A549 (cell line): Measurements from ENCODE around the gene BCL2L1. TPM values are rescaled to one million over a fixed set of nuclear protein-coding genes. Genes with fewer than 3 reads are reported as not detected.

Experiments used
- ATAC-seq, 2 experiments: fragments of 200-7000 bp in 1 of 2; fragments of >200 bp in 1 of 2; cut with Nextera tagmentation in 1 of 2; cut with Tn5 transposase in 1 of 2; 3 replicates each; pipeline versions ENCODE4 v1.8.0 to v1.9.1; 2018 to 2020; ENCODE audit warnings: mild to moderate bottlenecking in 1 of 2, moderate library complexity in 1 of 2
- CTCF ChIA-PET: fragments of 300-600 bp; sonication (Branson Sonifier 250); formaldehyde crosslinking; extraction: SDS; loops from one replicate; lab custom pipeline; 2021; ENCODE audit warnings: antibody characterized with exemption, inconsistent platforms; lab: Yijun Ruan, JAX
- POLR2A ChIA-PET: fragments of 350-600 bp; formaldehyde crosslinking; extraction: SDS; loops from one replicate; lab custom pipeline; 2021; ENCODE audit warnings: antibody characterized with exemption, inconsistent platforms; lab: Yijun Ruan, JAX
- DNase-seq, 2 experiments: peaks; one replicate each; pipeline versions ENCODE4 v3.0.0 to v3.0.0-alpha.2; 2011 to 2016; ENCODE audit warnings: low read depth in 1 of 2, low spot score in 1 of 2
- FAIRE-seq: peaks from 2 replicates; lab custom pipeline; 2011; peaks lifted over from hg19 to GRCh38; lab: Jason Lieb, UNC
- H3K27ac ChIP-seq, 2 experiments: fragments of >200 bp; sonication (Bioruptor Twin); formaldehyde crosslinking; 3 replicates each; pipeline ENCODE4 v1.5.1; 2016 to 2017
- H3K4me1 ChIP-seq: fragments of >200 bp; sonication (Bioruptor Twin); formaldehyde crosslinking; 3 replicates; pipeline ENCODE4 v1.6.1; 2016
- H3K4me2 ChIP-seq: fragments of >200 bp; sonication (Bioruptor Twin); formaldehyde crosslinking; 3 replicates; pipeline ENCODE4 v1.6.1; 2016
- H3K4me3 ChIP-seq: fragments of >200 bp; sonication (Bioruptor Twin); formaldehyde crosslinking; 3 replicates; pipeline ENCODE4 v1.5.1; 2016
- H3K9me3 ChIP-seq: fragments of >200 bp; sonication (Bioruptor Twin); formaldehyde crosslinking; 3 replicates; pipeline ENCODE4 v1.6.1; 2016
- BHLHE40 ChIP-seq: IDR thresholded peaks from 2 replicates; pipeline ENCODE4 v1.6.1; 2012; ENCODE audit warnings: low read depth, low read length, inconsistent platforms
- CBX8 ChIP-seq: fragments of 200-600 bp; sonication (generic); IDR thresholded peaks from 2 replicates; pipeline ENCODE4 v1.6.1; 2016
- CHD4 ChIP-seq: fragments of 200-600 bp; sonication (generic); IDR thresholded peaks from 2 replicates; pipeline ENCODE4 v1.6.1; 2016; ENCODE audit warnings: antibody characterized with exemption, mild to moderate bottlenecking, borderline replicate concordance
- HDAC2 ChIP-seq: fragments of 200-600 bp; sonication (generic); IDR thresholded peaks from 2 replicates; pipeline ENCODE4 v1.6.1; 2016
- HEYL ChIP-seq: fragments of 250-450 bp; sonication (Bioruptor Pico); IDR thresholded peaks from 2 replicates; pipeline ENCODE4 v1.8.0; 2021; ENCODE audit warnings: mild to moderate bottlenecking, moderate library complexity
- JUNB ChIP-seq: fragments of >200 bp; sonication (Bioruptor Twin); formaldehyde crosslinking; IDR thresholded peaks from 2 replicates; pipeline ENCODE4 v1.6.1; 2016
- MAFK ChIP-seq: fragments of 450-650 bp; IDR thresholded peaks from 2 replicates; pipeline ENCODE4 v1.6.1; 2014; ENCODE audit not compliant: partially characterized antibody
- MYC ChIP-seq: IDR thresholded peaks from 2 replicates; pipeline ENCODE4 v1.6.1; 2012; ENCODE audit warnings: mild to moderate bottlenecking, inconsistent platforms, low read length, improper control_type of control experiment, borderline replicate concordance
- NPAS2 ChIP-seq: fragments of 250-450 bp; sonication (Bioruptor Pico); IDR thresholded peaks from 2 replicates; pipeline ENCODE4 v1.8.0; 2022; ENCODE audit warnings: mild to moderate bottlenecking, moderate library complexity, borderline replicate concordance
- PHF8 ChIP-seq: fragments of 200-600 bp; sonication (generic); IDR thresholded peaks from 2 replicates; pipeline ENCODE4 v1.6.1; 2016; ENCODE audit warnings: low read depth, mild to moderate bottlenecking, antibody characterized with exemption, moderate library complexity, borderline replicate concordance
- POLR2A ChIP-seq: IDR thresholded peaks from 2 replicates; pipeline ENCODE4 v1.6.1; 2012; ENCODE audit warnings: mild to moderate bottlenecking, low read length
- RAD21 ChIP-seq, 2 experiments: fragments of >200 bp in 1 of 2; sonication (Bioruptor Twin) in 1 of 2; formaldehyde crosslinking in 1 of 2; IDR thresholded peaks in 1 of 2; conservative IDR thresholded peaks in 1 of 2; 2 replicates in 1 of 2; 3 replicates in 1 of 2; pipeline ENCODE4 v1.6.1; 2012 to 2018; ENCODE audit warnings: inconsistent platforms in 1 of 2
- RCOR1 ChIP-seq: fragments of 150-350 bp; IDR thresholded peaks from 2 replicates; pipeline ENCODE4 v1.6.1; 2014; ENCODE audit warnings: antibody characterized with exemption, low read length, low read depth
- SMC3 ChIP-seq: fragments of >200 bp; sonication (Bioruptor Twin); formaldehyde crosslinking; IDR thresholded peaks from 3 replicates; pipeline ENCODE4 v1.6.1; 2018; ENCODE audit warnings: inconsistent platforms
- ZNF302 ChIP-seq: fragments of 250-450 bp; sonication (Bioruptor Pico); IDR thresholded peaks from 2 replicates; pipeline ENCODE4 v1.9.0; 2021; ENCODE audit warnings: inconsistent platforms, mild to moderate bottlenecking, moderate library complexity
- WGBS: methylation state at CpG from one replicate; pipeline ENCODE4 v1.1.6; 2017; ENCODE audit errors: missing lambda C conversion rate; 5-methylcytosine and 5-hydroxymethylcytosine counted together
- polyA plus RNA-seq, 4 experiments: library from polyadenylated mRNA; depleted of rRNA in 3 of 4; stranded (reverse); fragments of >200 nt; fragmentation: RNase III in 1 of 4; extraction: RNeasy Plus Mini Kit Qiagen cat#74134 plus additional on column Dnase treatment in 1 of 4; gene quantifications; 2 replicates in 3 of 4; 3 replicates in 1 of 4; pipeline ENCODE4 v1.2.3, GENCODE V29; 2011 to 2017
- TF ChIP-seq, protein P1 (sequence below): IDR thresholded peaks from 2 replicates; pipeline ENCODE4 v1.6.1; 2012
- TF ChIP-seq, protein P2 (sequence below): fragments of 150-350 bp; IDR thresholded peaks from 2 replicates; pipeline ENCODE4 v1.6.1; 2014; ENCODE audit warnings: low read depth, mild to moderate bottlenecking, low read length
- TF ChIP-seq, protein P3 (sequence below): IDR thresholded peaks from 2 replicates; pipeline ENCODE4 v1.6.1; 2012; ENCODE audit warnings: low read depth, borderline replicate concordance
- TF ChIP-seq, protein P4 (sequence below): fragments of 450-650 bp; IDR thresholded peaks from 2 replicates; pipeline ENCODE4 v1.6.1; 2014; ENCODE audit warnings: antibody characterized with exemption
- TF ChIP-seq, protein P5 (sequence below): fragments of 250-450 bp; sonication (Bioruptor Pico); IDR thresholded peaks from 2 replicates; pipeline ENCODE4 v1.5.0; 2021; ENCODE audit warnings: mild to moderate bottlenecking, moderate library complexity, borderline replicate concordance
- TF ChIP-seq, protein P6 (sequence below): fragments of 200-600 bp; sonication (generic); IDR thresholded peaks from 2 replicates; pipeline ENCODE4 v1.6.1; 2016; ENCODE audit warnings: antibody characterized with exemption, mild to moderate bottlenecking, moderate library complexity

Gene BCL2L1
- polyA plus RNA-seq, 2 of the 4 experiments (the other 2 are of a cell fraction), result 154 to 178 TPM

DNA sequence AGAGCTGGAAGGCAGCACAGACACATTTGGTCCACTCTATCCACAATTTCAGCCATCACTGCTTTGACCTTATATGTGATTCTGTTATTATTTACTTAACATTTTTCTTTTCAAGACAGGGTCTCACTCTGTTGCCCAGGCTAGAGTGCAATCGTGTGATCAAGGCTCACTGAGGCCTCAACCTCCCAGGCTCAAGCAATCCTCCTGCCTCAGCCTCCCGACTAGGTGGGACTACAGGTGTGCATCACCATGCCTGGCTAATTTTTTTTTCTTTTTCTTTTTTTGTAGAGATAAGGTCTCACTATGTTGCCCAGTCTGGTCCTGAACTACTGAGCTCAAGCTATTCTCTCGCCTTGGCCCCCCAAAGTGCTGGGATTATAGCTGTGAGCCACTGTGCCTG lies 40.3 kb downstream of the BCL2L1 start:
- Histone ChIP-seq H3K9me3 (no peaks in the 10 kb centered on the region), H3K27ac (peak overlapping the region in 1 of 2 experiments; percentile 75; a peak in 3 of 6 replicates), H3K4me3 (no peak overlapping the region), H3K4me2 (no peak overlapping the region), H3K4me1 (peaks cover 99% of the 10 kb centered on the region)
- TF ChIP-seq, protein P1, sequence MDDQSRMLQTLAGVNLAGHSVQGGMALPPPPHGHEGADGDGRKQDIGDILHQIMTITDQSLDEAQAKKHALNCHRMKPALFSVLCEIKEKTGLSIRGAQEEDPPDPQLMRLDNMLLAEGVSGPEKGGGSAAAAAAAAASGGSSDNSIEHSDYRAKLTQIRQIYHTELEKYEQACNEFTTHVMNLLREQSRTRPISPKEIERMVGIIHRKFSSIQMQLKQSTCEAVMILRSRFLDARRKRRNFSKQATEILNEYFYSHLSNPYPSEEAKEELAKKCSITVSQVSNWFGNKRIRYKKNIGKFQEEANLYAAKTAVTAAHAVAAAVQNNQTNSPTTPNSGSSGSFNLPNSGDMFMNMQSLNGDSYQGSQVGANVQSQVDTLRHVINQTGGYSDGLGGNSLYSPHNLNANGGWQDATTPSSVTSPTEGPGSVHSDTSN, result no peak
- TF ChIP-seq JUNB, result no peak
- no peak for TF ChIP-seq POLR2A
- TF ChIP-seq HEYL (CRISPR knock-in tag), result no peak
- no peak for TF ChIP-seq SMC3
- no peak for TF ChIP-seq NPAS2 (CRISPR knock-in tag)
- TF ChIP-seq MAFK, result no peak
- TF ChIP-seq, protein P2, sequence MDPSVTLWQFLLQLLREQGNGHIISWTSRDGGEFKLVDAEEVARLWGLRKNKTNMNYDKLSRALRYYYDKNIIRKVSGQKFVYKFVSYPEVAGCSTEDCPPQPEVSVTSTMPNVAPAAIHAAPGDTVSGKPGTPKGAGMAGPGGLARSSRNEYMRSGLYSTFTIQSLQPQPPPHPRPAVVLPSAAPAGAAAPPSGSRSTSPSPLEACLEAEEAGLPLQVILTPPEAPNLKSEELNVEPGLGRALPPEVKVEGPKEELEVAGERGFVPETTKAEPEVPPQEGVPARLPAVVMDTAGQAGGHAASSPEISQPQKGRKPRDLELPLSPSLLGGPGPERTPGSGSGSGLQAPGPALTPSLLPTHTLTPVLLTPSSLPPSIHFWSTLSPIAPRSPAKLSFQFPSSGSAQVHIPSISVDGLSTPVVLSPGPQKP, result no peak
- TF ChIP-seq PHF8, result no peak
- no peak for TF ChIP-seq CHD4
- TF ChIP-seq, protein P3, sequence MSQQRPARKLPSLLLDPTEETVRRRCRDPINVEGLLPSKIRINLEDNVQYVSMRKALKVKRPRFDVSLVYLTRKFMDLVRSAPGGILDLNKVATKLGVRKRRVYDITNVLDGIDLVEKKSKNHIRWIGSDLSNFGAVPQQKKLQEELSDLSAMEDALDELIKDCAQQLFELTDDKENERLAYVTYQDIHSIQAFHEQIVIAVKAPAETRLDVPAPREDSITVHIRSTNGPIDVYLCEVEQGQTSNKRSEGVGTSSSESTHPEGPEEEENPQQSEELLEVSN, result no peak
- TF ChIP-seq RCOR1, result no peak
- FAIRE-seq (no peak), ATAC-seq (no peak), DNase-seq (no peak)
- POLR2A ChIA-PET, result no interaction called here
- WGBS, result 92% methylated on average over 3 of the region's 3 CpGs
- CTCF ChIA-PET, result interaction anchor here (1.7 to 5.1 kb wide), 5 partner anchors 12 to 48 kb away, joined by 5 to 37 read pairs (median 7); partner anchors contain the start of gene BCL2L1

DNA sequence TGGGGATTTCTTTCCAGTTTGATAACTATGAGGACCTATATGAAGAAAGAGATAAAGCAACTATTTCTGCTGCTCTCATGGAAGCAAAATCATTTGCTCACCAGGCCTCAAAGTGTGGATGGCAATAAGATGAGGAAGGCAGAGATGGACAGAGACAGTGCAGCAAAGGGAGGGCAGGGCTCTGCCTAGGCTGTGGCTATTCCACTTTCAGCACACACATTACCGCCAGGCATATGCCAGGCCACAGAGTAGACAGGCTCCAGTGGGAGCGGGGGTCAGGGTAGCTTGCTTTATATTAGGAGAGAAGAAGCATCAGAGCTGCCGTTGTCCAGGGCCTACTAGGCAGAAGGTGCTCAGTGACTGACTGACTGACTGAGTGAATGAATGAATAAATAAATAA lies 40.9 kb downstream of the BCL2L1 start:
- ChIA-PET CTCF (interaction anchor here (1.7 to 5.1 kb wide), 6 partner anchors 13 to 47 kb away, joined by 5 to 37 read pairs (median 10); partner anchors contain the start of gene BCL2L1), POLR2A (no interaction called here)
- Histone ChIP-seq H3K4me2 (no peak overlapping the region; the same call in 2 of the 3 replicates), H3K27ac (peak overlapping the region; percentile 32 to 75; a peak in 4 of 6 replicates), H3K4me1 (peaks cover 99% of the 10 kb centered on the region), H3K4me3 (no peak overlapping the region), H3K9me3 (no peaks in the 10 kb centered on the region)
- TF ChIP-seq POLR2A (no peak), CBX8 (no peak)
- ATAC-seq (0 out of 6 replicates have a peak, but pooled peaks of 1 of the 2 experiments have one; percentile 7), DNase-seq (no peak), FAIRE-seq (no peak)
- 80% methylated on average over 3 of the region's 3 CpGs for WGBS

DNA sequence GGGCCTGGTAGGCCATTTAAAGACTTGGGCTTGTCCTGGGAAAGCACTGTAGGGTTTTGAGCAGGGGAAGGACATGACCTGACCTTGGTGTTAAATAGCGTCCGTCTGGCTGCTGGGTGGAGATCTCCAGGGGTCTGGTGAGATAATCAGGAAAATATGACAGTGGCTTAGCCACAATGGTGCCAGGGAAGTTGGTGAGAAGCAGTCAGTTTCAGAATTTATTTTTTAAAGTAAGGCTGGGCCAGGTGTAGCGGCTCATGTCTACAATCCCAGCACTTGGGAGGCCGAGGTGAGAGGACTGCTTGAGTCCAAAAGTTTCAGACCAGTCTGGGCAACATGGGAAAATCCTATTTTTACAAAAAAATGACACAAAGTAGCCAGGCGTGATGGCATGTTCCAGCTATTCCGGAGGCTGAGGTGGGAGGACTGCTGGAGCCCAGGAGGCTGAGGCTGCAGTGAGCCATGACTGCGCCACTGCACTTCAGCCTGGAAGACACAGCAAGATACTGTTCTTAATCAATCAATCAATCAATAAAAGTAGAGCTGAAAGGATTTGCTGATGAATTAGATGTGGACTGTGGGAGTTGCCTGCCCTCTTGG lies 41.4 kb downstream of the BCL2L1 start:
- ChIA-PET CTCF (interaction anchor here (2.0 to 5.1 kb wide), 5 partner anchors 13 to 42 kb away, joined by 5 to 37 read pairs (median 12); partner anchors contain the start of gene BCL2L1), POLR2A (no interaction called here)
- H3K27ac ChIP-seq, result peak overlapping the region; percentile 58 to 75; a peak in 5 of 6 replicates
- no peak for FAIRE-seq
- no peaks in the 10 kb centered on the region for H3K9me3 ChIP-seq
- no peak overlapping the region for H3K4me3 ChIP-seq
- peak overlapping the region; percentile 45; the same call in 2 of the 3 replicates for H3K4me2 ChIP-seq
- WGBS, result 87% methylated on average over 7 of the region's 7 CpGs
- peaks cover 99% of the 10 kb centered on the region for H3K4me1 ChIP-seq
- TF ChIP-seq RAD21 (conservative IDR thresholded peaks at IDR 0.05 in 1 of 2, IDR thresholded peaks at IDR 0.05 in 1 of 2), result no peak
- TF ChIP-seq ZNF302 (CRISPR knock-in tag), result no peak
- no peak for TF ChIP-seq BHLHE40
- no peak for TF ChIP-seq MYC
- TF ChIP-seq, protein P4, sequence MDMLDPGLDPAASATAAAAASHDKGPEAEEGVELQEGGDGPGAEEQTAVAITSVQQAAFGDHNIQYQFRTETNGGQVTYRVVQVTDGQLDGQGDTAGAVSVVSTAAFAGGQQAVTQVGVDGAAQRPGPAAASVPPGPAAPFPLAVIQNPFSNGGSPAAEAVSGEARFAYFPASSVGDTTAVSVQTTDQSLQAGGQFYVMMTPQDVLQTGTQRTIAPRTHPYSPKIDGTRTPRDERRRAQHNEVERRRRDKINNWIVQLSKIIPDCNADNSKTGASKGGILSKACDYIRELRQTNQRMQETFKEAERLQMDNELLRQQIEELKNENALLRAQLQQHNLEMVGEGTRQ, result no peak
- no peak for TF ChIP-seq HDAC2
- TF ChIP-seq, protein P5, sequence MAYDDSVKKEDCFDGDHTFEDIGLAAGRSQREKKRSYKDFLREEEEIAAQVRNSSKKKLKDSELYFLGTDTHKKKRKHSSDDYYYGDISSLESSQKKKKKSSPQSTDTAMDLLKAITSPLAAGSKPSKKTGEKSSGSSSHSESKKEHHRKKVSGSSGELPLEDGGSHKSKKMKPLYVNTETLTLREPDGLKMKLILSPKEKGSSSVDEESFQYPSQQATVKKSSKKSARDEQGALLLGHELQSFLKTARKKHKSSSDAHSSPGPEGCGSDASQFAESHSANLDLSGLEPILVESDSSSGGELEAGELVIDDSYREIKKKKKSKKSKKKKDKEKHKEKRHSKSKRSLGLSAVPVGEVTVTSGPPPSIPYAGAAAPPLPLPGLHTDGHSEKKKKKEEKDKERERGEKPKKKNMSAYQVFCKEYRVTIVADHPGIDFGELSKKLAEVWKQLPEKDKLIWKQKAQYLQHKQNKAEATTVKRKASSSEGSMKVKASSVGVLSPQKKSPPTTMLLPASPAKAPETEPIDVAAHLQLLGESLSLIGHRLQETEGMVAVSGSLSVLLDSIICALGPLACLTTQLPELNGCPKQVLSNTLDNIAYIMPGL (CRISPR knock-in tag), result no peak
- TF ChIP-seq CBX8, result no peak
- TF ChIP-seq, protein P6, sequence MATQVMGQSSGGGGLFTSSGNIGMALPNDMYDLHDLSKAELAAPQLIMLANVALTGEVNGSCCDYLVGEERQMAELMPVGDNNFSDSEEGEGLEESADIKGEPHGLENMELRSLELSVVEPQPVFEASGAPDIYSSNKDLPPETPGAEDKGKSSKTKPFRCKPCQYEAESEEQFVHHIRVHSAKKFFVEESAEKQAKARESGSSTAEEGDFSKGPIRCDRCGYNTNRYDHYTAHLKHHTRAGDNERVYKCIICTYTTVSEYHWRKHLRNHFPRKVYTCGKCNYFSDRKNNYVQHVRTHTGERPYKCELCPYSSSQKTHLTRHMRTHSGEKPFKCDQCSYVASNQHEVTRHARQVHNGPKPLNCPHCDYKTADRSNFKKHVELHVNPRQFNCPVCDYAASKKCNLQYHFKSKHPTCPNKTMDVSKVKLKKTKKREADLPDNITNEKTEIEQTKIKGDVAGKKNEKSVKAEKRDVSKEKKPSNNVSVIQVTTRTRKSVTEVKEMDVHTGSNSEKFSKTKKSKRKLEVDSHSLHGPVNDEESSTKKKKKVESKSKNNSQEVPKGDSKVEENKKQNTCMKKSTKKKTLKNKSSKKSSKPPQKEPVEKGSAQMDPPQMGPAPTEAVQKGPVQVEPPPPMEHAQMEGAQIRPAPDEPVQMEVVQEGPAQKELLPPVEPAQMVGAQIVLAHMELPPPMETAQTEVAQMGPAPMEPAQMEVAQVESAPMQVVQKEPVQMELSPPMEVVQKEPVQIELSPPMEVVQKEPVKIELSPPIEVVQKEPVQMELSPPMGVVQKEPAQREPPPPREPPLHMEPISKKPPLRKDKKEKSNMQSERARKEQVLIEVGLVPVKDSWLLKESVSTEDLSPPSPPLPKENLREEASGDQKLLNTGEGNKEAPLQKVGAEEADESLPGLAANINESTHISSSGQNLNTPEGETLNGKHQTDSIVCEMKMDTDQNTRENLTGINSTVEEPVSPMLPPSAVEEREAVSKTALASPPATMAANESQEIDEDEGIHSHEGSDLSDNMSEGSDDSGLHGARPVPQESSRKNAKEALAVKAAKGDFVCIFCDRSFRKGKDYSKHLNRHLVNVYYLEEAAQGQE, result no peak
- DNase-seq, result no peak
- no peak for ATAC-seq
